SU-DHL-6 (cell line): Measurements from ENCODE around the gene SMPD3.

Source experiments
- H2AFZ ChIP-seq: fragments of 200-600 bp; sonication (generic); 2 replicates; pipeline ENCODE4 v1.6.1; 2014; ENCODE audit warnings: low read depth, mild to moderate bottlenecking, moderate library complexity, mixed read lengths, antibody characterized with exemption, low read length; ENCODE audit not compliant: severe bottlenecking
- H3F3A ChIP-seq: fragments of 200-600 bp; shearing (Covaris generic); 2 replicates; pipeline ENCODE4 v1.6.0; 2016; ENCODE audit warnings: antibody characterized with exemption, mild to moderate bottlenecking; ENCODE audit not compliant: insufficient read depth
- H3K27ac ChIP-seq: fragments of 200-600 bp; sonication (generic); 2 replicates; pipeline ENCODE4 v1.5.1; 2016; ENCODE audit warnings: low read depth, mild to moderate bottlenecking, low read length, moderate library complexity, mixed read lengths
- H3K27me3 ChIP-seq: fragments of 200-600 bp; sonication (generic), shearing (Covaris generic); 2 replicates; pipeline ENCODE4 v1.6.0; 2014; ENCODE audit warnings: mild to moderate bottlenecking, low read length
- H3K36me3 ChIP-seq: fragments of 200-600 bp; sonication (generic); 2 replicates; pipeline ENCODE4 v1.6.1; 2014; ENCODE audit warnings: mild to moderate bottlenecking, low read length, mixed read lengths
- H3K4me2 ChIP-seq: fragments of 300-600, 200-600 bp; shearing (Covaris generic), sonication (generic); 2 replicates; pipeline ENCODE4 v1.6.0; 2014; ENCODE audit warnings: low read length, low read depth, mild to moderate bottlenecking; ENCODE audit not compliant: poor library complexity, severe bottlenecking
- H3K4me3 ChIP-seq: fragments of 200-600 bp; sonication (generic); 2 replicates; pipeline ENCODE4 v1.5.1; 2014; ENCODE audit warnings: antibody characterized with exemption, low read length, mild to moderate bottlenecking, mixed read lengths; ENCODE audit not compliant: insufficient read depth, poor library complexity, severe bottlenecking
- H3K79me2 ChIP-seq: fragments of 200-600 bp; sonication (generic); 2 replicates; pipeline ENCODE4 v1.6.1; 2014; ENCODE audit warnings: mild to moderate bottlenecking, low read length, moderate library complexity; ENCODE audit not compliant: insufficient read depth
- H3K9ac ChIP-seq: fragments of 200-600 bp; sonication (generic); 2 replicates; pipeline ENCODE4 v1.7.0; 2014; ENCODE audit warnings: mild to moderate bottlenecking, low read length
- H3K9me2 ChIP-seq: fragments of 200-600 bp; sonication (generic); replicated peaks from 2 replicates; pipeline ENCODE4 v1.6.1; 2014; ENCODE audit warnings: low read length; ENCODE audit not compliant: insufficient read depth
- H3K9me3 ChIP-seq: fragments of 200-600 bp; sonication (generic); 2 replicates; pipeline ENCODE4 v1.6.1; 2014; ENCODE audit warnings: low read length, mixed read lengths; ENCODE audit not compliant: insufficient read depth
- H4K20me1 ChIP-seq: fragments of 200-600 bp; sonication (generic); 2 replicates; pipeline ENCODE4 v1.6.1; 2014; ENCODE audit warnings: low read depth, mild to moderate bottlenecking, antibody characterized with exemption, low read length, moderate library complexity, mixed read lengths
- EZH2phosphoT487 ChIP-seq: fragments of 200-600 bp; sonication (generic), shearing (Covaris generic); conservative IDR thresholded peaks from 2 replicates; pipeline ENCODE4 v1.6.1; 2018; ENCODE audit warnings: mild to moderate bottlenecking, antibody characterized with exemption, low read length, moderate library complexity, mixed read lengths
- TF ChIP-seq, protein P1 (sequence below): fragments of 200-600 bp; sonication (generic); IDR thresholded peaks from one replicate; pipeline ENCODE4 v1.5.1; 2017; ENCODE audit warnings: antibody characterized with exemption, mild to moderate bottlenecking, low read length, moderate library complexity; ENCODE audit not compliant: insufficient read depth, poor library complexity, severe bottlenecking

The SMPD3 gene

DNA sequence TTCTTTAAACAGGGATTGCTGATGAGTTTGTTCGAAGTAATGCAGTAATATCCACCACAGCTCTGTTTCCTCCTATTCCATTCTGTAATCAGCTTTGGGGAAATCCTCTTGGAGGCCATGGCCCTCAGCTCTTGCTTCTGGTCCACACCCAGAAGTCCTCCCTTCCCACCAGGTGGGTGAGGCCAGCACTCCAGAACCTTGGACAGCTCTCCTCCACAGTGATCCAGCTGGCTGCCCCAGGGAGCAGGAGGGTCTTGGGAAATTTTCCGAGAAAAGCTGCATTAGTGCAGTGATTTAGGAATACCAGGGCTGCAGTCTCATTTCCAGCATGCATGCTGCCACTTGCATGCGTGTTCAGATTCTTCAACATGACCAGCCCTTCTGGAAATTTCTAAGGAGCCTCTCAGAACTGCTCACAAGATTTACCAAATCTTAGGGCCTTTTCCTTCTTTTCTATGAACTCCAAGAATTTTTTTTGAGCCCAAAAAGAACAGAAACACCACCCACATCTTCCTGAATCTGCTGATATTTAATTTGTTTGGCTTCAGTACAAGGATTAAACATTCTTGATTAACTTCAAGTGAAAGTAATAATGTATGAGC, 4.2 kb downstream of the SMPD3 start:
- Histone ChIP-seq H3K4me2 (no peak overlapping the region), H4K20me1 (no peaks in the 10 kb centered on the region), H3K79me2 (no peaks in the 10 kb centered on the region), H3K9me3 (no peaks in the 10 kb centered on the region), H3F3A (no peaks in the 10 kb centered on the region), H3K36me3 (no peaks in the 10 kb centered on the region), H3K9me2 (no peaks in the 10 kb centered on the region), H3K27ac (no peak overlapping the region), H3K27me3 (no peaks in the 10 kb centered on the region), H3K4me3 (no peak overlapping the region), H3K9ac (no peak overlapping the region), H2AFZ (no peak overlapping the region)
- TF ChIP-seq, protein P1, sequence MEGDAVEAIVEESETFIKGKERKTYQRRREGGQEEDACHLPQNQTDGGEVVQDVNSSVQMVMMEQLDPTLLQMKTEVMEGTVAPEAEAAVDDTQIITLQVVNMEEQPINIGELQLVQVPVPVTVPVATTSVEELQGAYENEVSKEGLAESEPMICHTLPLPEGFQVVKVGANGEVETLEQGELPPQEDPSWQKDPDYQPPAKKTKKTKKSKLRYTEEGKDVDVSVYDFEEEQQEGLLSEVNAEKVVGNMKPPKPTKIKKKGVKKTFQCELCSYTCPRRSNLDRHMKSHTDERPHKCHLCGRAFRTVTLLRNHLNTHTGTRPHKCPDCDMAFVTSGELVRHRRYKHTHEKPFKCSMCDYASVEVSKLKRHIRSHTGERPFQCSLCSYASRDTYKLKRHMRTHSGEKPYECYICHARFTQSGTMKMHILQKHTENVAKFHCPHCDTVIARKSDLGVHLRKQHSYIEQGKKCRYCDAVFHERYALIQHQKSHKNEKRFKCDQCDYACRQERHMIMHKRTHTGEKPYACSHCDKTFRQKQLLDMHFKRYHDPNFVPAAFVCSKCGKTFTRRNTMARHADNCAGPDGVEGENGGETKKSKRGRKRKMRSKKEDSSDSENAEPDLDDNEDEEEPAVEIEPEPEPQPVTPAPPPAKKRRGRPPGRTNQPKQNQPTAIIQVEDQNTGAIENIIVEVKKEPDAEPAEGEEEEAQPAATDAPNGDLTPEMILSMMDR = no peak
- no peak for TF ChIP-seq EZH2phosphoT487

DNA sequence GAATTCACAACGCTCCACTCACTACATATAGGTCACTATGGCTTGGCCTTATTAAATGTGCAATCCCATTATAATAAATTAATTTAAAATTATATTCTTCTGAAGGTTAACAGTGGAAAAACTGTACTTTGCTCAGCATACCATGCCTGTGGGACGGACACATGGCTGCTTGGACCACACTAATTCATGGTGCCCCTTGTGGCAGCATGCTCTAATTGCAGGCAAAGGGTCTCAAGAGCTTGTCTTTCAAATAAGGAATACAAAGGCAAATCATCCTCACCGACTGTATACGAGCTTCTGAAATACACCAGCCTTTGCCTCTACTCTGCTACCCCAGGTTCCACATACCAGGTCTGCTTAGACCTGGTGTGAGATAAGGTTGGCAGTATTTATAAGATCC, 11.7 kb downstream of the SMPD3 start:
- Histone ChIP-seq H3K27ac (no peak overlapping the region), H3F3A (no peaks in the 10 kb centered on the region), H3K36me3 (no peaks in the 10 kb centered on the region), H3K27me3 (no peaks in the 10 kb centered on the region), H3K4me3 (no peak overlapping the region), H3K9me3 (no peaks in the 10 kb centered on the region), H3K9me2 (no peaks in the 10 kb centered on the region), H3K9ac (no peak overlapping the region), H2AFZ (no peak overlapping the region), H3K4me2 (no peak overlapping the region), H4K20me1 (no peaks in the 10 kb centered on the region), H3K79me2 (no peaks in the 10 kb centered on the region)
- TF ChIP-seq, protein P1 = peak; percentile 28
- no peak for TF ChIP-seq EZH2phosphoT487

DNA sequence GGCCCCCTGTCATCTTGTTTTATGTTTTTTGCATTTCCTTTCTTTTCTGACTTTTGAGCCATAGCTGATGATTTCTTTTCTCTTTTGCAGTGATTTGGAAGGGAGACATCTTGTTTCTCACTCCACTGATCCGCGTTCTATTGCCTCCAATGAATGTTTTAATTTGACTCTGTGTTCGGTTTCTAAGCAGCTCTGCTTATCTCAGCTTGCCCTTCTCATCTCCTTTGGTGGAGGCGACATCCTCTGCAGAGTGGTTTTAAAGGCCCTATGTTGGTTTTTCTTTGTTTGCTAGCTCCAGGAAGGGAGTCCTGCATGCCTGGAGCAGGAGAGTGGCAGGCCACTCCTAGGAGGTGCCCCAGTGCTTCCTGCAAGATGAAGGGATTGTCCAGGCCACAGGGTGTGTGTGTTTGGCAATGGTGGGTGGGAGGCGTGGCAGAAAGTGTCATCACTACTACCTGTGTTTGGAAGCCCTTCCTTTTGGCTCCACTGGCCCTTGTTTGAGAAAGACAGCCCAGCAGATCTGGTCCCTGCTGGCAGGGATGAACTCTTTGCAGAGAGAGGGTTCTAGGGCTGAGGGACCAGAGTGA, 13.6 kb downstream of the SMPD3 start:
- H3K9me2 ChIP-seq = no peaks in the 10 kb centered on the region
- no peaks in the 10 kb centered on the region for H3K79me2 ChIP-seq
- no peaks in the 10 kb centered on the region for H3K9me3 ChIP-seq
- no peaks in the 10 kb centered on the region for H3K27me3 ChIP-seq
- H3K4me3 ChIP-seq = no peak overlapping the region
- H3K36me3 ChIP-seq = no peaks in the 10 kb centered on the region
- H3F3A ChIP-seq = no peaks in the 10 kb centered on the region
- no peak overlapping the region for H3K9ac ChIP-seq
- H2AFZ ChIP-seq = no peak overlapping the region
- H3K4me2 ChIP-seq = no peak overlapping the region
- H3K27ac ChIP-seq = no peak overlapping the region
- H4K20me1 ChIP-seq = no peaks in the 10 kb centered on the region
- TF ChIP-seq, protein P1 = no peak
- TF ChIP-seq EZH2phosphoT487 = no peak
